Activated CD4-positive, alpha-beta T cell treated with anti-CD3 and anti-CD28 coated beads for 24 hours (primary cell): Measurements from ENCODE around the gene DGKI.
"Not testable (repeated sequence)": the region's sequence is repeated elsewhere in the genome, so short reads cannot be mapped to it uniquely, and the experiment has no call there.

ENCODE experiments used
- DNase-seq, 2 donors: peaks; one replicate each; pipeline ENCODE4 v3.0.0-alpha.2; 2020; ENCODE audit warnings: low read depth in 2 of 2

DGKI gene

DNA sequence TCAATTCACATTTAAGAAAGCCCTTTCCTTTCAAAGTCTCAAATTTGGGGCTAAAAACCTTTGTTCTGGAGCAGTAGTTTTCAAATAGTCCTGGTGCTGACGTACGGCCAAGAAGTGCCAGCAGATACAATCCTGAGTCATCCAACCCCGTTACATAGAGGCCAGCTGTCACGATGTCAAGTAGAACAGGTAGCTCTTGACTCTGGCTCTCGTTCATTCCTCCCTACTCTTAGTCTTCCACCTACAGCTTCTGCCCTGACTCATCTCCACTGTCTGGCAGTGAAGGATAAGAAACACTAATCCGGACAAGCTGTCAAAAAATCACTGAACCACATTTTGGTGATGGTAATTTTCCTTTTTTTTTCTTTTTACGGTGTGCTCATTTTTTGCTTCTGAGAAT lies 370.8 kb downstream of the DGKI start:
- no peak for DNase-seq

DNA sequence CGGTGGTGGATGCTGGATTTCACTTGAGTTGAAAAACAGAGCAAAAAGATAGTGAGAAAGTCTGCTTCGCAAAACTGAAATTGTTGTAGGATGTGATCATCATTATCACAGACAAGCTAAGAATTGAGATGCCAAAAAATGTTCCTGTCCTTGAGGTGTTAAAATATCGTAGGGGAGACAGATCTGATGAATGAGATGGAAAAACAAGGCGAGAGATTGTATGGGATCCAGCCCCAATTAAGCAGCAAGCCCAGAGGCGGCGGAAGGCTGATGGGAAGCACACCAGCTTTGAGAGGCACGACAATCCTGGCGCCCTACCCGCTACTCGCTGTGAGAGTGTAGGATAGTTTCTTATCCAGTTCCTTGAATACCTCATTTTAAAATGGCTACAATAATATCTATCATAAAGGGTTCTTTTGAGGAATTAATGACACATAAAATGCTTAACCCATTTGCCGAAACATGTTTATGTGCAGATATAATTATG lies 372.2 kb downstream of the DGKI start:
- no peak for DNase-seq

GRCh38 chr7:137471128-137471527 lies 375.6 kb downstream of the DGKI start:
- no peak for DNase-seq

DNA sequence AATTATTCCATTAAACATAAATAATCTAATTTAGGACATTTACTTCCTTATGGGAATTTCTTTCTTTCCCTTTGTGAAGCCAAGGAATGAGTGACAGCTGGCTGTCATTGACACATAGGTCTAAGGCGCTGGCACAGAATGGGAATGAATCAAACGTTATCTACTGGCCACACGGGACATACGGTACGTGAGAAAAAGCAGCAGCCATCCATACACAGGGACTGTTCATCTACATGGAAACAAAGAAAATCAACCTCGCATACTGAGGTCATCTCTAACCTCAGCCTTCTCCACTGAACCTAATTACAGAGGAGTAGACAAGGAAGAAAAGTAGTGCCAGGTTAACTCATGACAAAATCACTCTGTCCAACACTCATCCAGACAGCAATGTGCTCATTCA lies 376.9 kb downstream of the DGKI start:
- no peak for DNase-seq

- DNase-seq = no peak
Measured at GRCh38 chr7:137469191-137469811, 377.5 kb downstream of the DGKI start.

- no peak for DNase-seq
Measured at GRCh38 chr7:137462847-137463246, 383.9 kb downstream of the DGKI start.

- DNase-seq = no peak
Measured at GRCh38 chr7:137462074-137462715, 384.6 kb downstream of the DGKI start.

DNA sequence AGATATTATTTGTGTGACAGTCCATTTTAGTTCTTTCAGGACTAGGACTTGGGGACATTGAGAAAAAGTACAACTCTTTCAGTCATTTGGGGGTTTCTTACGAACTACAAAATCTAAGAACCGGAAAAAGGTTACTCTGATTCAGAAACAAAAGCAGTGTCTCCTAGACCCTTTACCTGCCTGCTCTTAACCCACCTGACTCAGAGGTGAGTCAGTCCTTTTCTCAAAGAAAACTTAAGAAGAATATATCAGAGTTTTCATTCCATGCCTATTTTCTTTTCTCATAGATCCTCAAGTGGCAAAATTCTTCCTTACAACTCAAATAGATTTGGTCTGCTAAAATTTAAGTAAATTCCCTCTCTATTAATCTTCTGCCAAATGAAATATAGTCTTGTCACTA lies 388.4 kb downstream of the DGKI start:
- DNase-seq = no peak

DNA sequence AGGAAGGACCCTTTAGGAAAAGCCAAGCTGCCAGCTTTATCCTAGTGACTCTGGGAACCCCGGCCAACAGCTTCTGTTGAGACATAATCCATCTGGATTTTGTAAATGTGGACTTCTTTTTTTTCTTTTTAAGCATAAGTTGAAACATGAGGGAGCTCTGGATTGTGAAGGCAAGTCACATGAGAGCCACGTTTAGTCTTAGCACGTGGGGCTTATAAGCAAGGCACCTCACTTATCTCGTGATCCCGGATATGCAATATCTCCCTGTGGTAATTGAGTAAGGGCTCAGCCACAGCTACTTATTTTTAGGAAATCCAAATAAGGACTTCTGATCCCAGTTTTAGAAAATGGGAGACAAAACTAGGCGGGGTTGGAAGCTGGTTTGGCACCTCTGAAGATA lies 392.0 kb downstream of the DGKI start:
- DNase-seq = no peak

DNA sequence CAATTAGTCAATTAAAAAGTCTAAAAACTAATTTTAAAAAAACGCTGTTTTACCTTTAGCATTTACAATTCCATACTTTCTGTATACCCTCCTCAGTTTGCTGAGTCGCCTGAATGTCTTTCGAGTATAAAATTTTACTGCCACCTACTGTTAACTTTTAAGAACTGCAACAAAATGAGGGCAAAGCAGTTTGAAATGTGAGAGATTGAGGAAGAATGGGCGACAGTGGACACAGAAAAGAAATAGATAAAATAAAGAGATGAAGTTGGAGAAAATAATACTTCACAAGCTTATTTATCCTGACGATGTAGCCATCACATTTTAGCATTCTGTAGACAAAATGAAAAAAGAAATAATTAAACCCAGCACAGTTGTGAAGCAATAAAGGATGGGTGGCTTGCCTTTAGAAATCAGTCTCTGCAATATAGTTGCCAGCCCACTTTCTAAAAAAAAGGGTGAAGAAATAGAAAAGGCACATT lies 392.5 kb downstream of the DGKI start:
- DNase-seq = no peak

- DNase-seq = no peak
Measured at GRCh38 chr7:137453356-137453755, 393.4 kb downstream of the DGKI start.

DNA sequence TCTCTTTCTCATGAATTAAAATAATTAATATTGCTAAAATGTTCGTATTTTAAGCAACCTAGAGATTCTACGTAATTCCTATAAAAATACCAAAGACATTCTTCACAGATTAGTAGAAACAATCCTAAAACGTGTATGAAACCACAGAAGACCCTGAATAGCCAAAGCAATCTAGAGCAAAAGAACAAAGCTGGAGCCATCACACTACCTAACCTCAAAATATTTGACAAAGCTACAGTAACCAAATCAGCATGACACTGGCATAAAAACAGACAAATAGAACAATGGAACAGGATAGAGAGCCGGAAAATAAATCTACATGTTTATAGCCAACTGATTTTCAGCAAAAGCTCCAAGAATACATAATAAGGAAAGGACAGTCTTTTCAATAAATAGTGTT lies 397.8 kb downstream of the DGKI start:
- DNase-seq = no peak

GRCh38 chr7:137448572-137448971 lies 398.2 kb downstream of the DGKI start:
- not testable (repeated sequence) for DNase-seq

DNA sequence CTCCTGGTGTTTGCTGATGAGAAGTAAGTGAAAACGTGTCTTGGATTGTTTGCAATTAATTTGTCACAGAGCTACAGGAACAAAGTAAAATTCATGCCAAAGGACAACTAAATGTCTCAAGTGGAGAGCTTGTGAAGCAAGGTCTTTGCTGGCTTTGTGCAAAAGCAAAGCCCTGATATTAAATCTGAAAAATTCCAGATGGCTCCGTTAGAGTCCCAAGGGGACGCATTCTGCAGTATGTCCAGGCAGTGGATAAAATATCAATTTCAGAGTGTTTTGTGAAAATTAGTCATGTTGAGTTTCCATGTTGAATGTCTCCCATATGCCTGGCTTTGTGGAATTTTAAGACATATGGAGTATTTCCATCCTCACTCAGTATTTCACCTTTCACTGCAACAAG lies 400.7 kb downstream of the DGKI start:
- DNase-seq = no peak

GRCh38 chr7:137445268-137445667 lies 401.5 kb downstream of the DGKI start:
- no peak for DNase-seq

GRCh38 chr7:137443616-137444015 lies 403.2 kb downstream of the DGKI start:
- no peak for DNase-seq

GRCh38 chr7:137441451-137441850 lies 405.3 kb downstream of the DGKI start:
- no peak for DNase-seq

DNA sequence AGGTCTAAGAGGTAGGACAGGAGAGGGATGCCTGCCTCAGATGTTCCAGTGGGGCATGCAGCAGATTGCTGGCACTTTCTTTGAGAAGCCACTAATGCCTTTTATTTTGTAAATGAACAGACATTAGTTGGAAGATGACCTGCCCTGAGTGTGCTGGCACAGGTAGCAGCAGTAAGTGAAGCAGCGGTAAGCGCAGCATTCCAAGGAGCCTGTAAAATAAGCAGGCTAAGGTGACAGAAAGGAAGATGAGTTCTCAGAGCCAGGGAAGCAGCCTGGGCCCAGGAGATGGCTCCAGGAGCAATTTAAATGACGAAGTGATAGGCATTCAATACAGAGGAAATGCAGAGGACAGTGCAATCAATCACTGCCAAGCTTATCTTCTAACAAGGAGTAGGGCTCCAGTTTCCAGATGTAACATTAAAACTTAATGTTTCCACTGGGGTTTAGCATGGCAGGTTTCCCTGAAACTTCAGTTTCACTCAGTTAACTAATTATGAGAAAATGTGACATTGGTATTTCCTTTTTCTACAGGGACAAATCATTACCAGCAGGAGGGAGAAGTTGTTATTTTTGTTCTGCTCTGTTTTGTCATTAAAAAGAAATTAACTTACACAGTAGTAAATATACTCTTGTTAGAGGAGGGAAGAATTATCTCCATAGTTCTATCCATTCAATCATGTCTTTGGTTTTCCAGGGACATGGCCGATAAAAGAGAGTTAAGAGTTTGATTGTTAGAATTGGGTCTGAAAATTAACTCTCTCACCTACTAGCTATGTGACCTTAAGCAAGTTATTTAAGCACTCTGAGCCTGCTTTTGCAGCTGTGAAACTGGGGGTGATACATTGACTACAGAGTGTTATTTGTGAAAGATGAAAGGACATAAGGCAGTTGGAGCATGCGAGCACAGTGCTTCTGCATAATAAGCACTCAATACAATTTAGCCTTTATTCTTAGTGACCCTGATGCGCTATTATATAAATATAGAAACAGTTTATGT lies 406.6 kb downstream of the DGKI start:
- DNase-seq = no peak

DNA sequence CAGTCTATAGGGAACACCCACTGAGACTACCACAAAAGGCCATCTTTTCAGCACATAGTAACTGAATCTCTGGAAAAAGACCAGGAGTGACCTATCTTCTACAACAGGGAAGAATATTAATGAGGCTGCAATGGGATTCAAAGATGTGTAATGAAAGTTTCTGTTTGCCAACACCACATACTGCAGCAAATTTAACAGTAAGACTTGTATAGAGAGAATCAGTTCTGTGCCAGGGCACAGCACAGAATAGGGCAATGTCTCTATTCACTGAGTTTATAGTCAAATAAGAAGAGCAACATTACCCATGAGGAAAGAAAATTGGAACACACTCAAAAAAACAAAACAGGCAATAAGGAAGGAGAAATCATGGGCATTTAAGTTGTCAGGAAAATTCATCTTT lies 411.8 kb downstream of the DGKI start:
- DNase-seq = no peak

DNA sequence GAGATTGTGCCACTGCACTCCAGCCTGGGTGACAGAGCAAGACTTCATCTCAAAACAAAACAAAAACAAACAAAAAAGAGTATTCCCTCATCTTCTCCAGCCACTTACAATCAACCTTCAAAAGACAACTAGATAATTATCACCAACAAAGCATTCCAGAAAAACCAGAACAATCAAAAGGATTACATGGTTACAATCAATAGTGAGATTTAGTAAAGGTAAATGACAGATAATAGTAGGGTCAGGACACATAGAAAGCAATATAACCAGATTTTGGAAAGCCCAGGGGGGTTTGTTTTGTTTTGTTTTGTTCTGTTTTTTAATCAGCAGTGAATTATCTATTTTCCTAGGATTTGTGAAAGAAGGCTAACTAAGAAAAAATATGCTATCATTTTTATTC lies 412.2 kb downstream of the DGKI start:
- DNase-seq = no peak

DNA sequence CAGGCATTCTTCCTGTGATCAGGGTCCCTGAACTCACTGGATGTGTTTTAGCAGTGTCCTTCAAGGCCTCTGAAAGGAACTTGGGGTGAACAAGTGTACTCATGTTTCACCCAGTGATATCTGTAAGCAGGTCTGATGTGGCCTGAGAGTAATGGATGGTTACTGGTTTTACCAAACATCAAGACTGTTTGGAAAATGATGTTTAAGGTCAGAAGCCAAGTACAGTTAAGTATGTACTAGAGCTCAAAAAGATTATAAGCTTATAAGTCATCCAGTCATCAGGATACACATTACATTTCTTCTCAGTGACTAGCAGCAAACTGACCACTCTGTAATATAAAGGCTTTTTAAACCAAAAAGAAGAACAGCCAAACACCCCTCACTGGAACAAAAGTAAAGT lies 423.5 kb downstream of the DGKI start:
- no peak for DNase-seq

GRCh38 chr7:137421366-137421765 lies 425.4 kb downstream of the DGKI start:
- DNase-seq = no peak
